Ishikawa (cell line): ENCODE data around the gene GPR18.

Experiments
- CEBPB ChIP-seq: IDR thresholded peaks from 2 replicates; pipeline ENCODE4 v1.6.1; 2012
- CREB1 ChIP-seq: IDR thresholded peaks from 2 replicates; pipeline ENCODE4 v1.6.1; 2012; ENCODE audit warnings: low read depth
- EGR1 ChIP-seq: IDR thresholded peaks from 2 replicates; pipeline ENCODE4 v1.6.1; 2012
- EP300 ChIP-seq: IDR thresholded peaks from 2 replicates; pipeline ENCODE4 v1.6.1; 2012; ENCODE audit warnings: borderline replicate concordance
- FOXM1 ChIP-seq: IDR thresholded peaks from 2 replicates; pipeline ENCODE4 v1.6.1; 2012; ENCODE audit warnings: low read depth, borderline replicate concordance
- RAD21 ChIP-seq: IDR thresholded peaks from 2 replicates; pipeline ENCODE4 v1.6.1; 2012; ENCODE audit warnings: low read depth
- TAF1 ChIP-seq: IDR thresholded peaks from 2 replicates; pipeline ENCODE4 v1.6.1; 2012; ENCODE audit warnings: low read depth, mild to moderate bottlenecking
- TCF12 ChIP-seq: IDR thresholded peaks from 2 replicates; pipeline ENCODE4 v1.6.1; 2012; ENCODE audit warnings: low read depth
- YY1 ChIP-seq: IDR thresholded peaks from 2 replicates; pipeline ENCODE4 v1.6.1; 2012; ENCODE audit warnings: low read depth
- TF ChIP-seq, protein P1 (sequence below): IDR thresholded peaks from 2 replicates; pipeline ENCODE4 v1.6.1; 2012

DNA sequence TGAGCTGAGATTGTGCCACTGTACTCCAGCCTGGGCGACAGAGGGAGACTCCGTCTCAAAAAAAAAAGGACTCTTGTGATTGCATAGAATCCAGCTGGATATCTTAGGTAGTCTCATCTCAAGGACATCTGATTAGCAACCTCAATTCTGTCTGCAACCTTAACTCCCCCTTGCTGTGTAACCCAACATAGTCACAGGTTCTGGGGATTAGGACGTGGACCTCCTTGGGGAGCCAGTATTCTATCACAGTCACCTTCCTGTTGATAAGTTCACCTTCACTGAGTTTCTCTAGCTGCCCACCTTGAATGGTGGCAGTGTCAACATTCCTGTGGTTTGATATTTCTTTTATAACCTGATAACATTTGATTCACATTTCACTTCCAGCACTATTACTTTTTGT, 27.2 kb downstream of the GPR18 start:
- no peak for TF ChIP-seq YY1
- TF ChIP-seq EP300: no peak
- TF ChIP-seq TCF12: no peak
- no peak for TF ChIP-seq CEBPB
- TF ChIP-seq TAF1: no peak
- no peak for TF ChIP-seq EGR1
- TF ChIP-seq RAD21: no peak
- no peak for TF ChIP-seq CREB1
- TF ChIP-seq, protein P1, sequence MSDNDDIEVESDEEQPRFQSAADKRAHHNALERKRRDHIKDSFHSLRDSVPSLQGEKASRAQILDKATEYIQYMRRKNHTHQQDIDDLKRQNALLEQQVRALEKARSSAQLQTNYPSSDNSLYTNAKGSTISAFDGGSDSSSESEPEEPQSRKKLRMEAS: no peak
- no peak for TF ChIP-seq FOXM1
